ENCODE results near the gene SETD7.

Gene SETD7

GRCh38 chr4:139547979-139548378, 8.0 kb downstream of the SETD7 start:
- DNase-seq, result no peak

- DNase-seq, result no peak
These were observed 15.4 kb downstream of the SETD7 start for GRCh38 chr4:139540632-139541031.

GRCh38 chr4:139540161-139540560, 15.9 kb downstream of the SETD7 start:
- no peak for DNase-seq

DNA sequence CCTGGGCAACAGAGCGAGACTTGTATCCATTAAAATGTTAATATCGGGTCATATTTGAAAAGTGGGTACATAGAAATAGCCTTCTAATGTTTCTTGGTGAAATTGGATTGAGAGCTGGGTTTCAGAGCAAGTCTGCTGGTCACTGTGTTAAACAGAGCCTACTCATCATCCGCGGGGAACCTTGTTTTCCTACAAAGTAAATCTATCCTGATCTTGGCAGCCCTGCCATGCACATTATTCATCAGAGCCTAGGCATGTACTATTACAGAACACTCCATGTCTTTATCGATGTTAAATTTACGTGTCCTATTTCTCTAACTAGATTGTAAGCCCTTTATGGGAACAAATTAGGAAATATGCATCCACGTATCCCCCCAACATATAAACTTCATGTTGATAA, 18.7 kb downstream of the SETD7 start:
- no peak for DNase-seq

DNA sequence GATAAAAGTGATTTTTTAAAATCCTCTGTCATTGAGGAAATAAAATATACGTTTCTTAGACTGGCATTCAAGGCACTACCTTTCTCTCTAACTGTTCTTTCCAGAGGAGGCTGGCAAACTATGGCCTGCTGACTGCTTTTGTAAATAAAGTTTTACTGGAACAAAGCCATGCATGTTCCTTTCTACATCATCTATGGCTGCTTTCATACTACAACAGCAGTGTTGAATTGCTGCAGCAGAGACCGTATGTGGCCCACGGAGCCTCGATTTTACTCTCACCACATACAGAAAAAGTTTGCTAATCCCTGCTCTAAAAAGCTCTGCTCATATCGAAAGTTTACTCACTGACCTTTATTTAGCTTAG, 20.2 kb downstream of the SETD7 start:
- DNase-seq, result no peak

GRCh38 chr4:139535228-139535870, 20.7 kb downstream of the SETD7 start:
- no peak for DNase-seq

GRCh38 chr4:139534287-139534950, 21.6 kb downstream of the SETD7 start:
- DNase-seq, result no peak

GRCh38 chr4:139533511-139533910, 22.5 kb downstream of the SETD7 start:
- no peak for DNase-seq

DNA sequence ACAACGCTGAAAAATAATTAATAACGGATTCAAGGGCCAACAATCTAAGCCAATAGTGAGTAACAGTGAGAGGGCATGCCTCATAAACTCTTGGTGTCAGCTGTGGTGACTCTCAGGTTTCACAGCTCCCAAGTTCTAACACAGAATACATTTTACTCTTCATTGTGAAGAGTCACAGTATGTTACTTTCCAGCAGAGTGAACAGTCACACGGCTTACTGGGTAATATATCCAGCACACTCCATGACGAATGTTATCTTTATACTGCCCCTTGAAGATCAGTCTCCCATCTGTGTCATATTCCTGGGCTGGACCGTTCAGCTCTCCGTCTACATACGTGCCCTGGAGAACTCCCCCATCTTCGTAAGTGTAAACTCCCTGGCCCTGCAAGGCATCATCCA, 23.1 kb downstream of the SETD7 start:
- no peak for DNase-seq

DNA sequence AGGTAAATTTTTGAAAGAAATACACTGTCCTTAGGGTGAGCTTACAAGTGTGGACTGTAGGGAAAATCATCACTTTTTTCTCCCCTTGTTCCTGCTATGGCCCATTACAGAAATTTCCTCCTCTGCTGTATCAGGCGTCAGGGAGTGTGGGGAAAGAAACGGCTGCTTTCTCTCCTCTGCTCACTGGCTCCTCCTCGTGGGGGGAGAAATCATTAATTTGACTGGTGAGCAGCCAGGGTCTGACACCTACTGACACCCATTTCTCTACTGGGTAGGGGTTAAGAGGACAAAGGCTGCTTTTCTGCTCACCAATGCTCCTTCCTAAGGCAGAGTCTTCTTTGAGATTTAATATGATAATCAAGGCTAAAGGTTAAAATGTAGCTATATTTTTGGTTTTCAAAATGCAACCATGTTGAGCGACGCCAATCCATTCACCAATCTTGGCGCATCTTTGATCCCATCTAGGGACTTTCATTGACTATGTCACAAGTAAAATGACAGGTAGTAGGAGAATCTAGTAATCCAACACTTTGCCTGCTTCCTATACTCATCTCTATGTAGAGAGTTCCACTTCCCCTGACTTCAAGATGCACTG, 25.1 kb downstream of the SETD7 start:
- no peak for DNase-seq

GRCh38 chr4:139528377-139529005, 27.5 kb downstream of the SETD7 start:
- DNase-seq, result no peak

DNA sequence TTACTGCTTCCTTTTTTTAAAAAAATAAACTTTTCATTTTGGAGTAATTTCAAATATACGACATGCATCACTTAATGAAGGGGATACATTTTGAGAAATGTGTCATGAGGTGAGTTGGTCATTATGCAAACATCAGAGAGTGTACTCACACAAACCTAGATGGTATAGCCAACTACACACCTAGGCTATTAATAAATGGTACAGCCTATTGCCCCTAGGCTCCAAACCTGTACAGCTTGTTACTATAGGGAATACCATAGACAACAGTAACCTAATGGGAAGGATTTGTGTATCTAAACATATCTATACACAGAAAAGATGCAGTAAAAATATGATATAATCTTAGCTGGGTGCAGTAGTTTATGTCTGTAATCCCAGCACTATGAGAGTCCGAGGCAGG, 29.1 kb downstream of the SETD7 start:
- DNase-seq, result no peak

- no peak for DNase-seq
These were observed 30.6 kb downstream of the SETD7 start for GRCh38 chr4:139525414-139525813.

GRCh38 chr4:139524062-139524631, 31.9 kb downstream of the SETD7 start:
- DNase-seq, result no peak

DNA sequence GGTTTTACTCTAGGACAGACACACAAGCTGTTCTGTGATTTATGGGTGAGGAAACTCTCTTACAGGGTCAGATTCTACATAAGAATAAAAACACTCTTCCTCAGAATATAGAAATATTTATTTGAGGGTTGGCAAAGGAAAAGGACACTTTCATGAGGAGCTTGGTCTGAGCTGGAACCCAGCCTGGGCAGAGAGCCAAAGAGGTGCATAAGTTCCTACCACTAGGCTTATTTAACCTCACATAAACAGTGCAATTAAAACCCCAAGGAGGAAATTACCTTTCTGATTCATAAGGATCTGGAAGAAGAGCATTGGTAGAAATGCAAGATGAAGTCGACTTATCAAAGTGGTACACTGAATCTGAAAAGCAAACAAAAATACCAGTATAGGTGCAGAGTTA, 32.9 kb downstream of the SETD7 start:
- DNase-seq, result no peak

- no peak for DNase-seq
These were observed 33.6 kb downstream of the SETD7 start for GRCh38 chr4:139522457-139522856.

DNA sequence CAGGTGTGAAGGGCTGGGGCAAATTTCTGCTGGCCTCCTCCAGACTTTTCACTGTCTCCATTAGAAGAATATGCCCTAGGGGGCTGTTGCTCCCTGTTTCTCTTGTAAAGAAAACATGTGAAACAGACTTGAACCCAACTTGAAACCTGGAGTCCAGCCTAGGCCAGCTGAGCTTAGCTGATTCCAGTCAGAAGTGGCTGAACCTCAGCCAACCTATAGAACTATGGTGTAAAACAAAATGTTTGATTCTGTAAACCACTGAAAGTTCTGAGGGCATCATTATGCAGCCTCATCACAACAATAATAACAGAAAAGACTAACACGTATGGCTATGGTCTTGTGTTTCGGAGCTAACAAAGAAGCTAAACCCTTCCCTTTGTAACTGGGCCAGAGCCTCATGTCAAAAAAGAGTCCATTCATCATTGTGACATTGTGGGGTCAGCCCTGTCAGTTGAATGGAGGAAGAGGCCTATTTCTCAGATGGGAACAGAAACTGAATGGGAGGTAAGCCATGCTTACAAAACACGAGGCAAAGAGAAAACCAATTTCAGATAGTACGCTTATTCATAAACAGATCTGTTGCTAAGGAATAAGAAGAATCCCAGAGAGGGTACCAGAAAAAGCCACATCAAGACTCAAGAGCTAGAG, 34.1 kb downstream of the SETD7 start:
- no peak for DNase-seq

- no peak for DNase-seq
These were observed 40.5 kb downstream of the SETD7 start for GRCh38 chr4:139515531-139515958.

DNA sequence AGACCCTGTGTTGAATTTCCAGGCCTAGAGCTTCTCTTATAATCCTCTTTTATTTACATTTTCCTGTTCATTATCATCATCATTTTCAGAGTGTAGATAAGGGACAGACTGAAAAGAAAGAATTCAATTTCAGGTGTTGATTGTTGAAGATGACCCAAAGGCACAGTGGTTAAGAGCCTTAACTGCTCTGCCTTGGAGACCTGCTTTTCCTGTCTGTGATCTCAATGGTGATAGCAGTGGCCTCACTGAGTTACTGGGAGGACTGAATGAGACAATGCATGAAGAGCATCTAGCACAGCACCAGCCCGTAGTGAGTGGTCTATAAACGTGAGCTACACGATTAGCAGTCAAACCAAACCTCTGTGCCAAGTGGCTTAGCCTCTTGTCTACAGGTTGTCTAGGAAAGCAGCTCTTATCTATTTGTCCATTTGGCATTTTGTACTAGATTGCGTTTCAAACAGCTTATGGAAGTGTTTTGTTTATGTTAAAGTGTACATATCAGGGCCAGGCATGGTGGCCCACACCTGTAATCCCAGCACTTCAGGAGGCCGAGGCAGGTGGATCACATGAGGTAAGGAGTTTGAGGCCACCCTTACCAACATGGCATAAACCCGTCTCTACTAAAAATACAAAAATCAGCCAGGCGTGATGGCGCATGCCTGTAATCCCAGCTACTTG, 41.5 kb downstream of the SETD7 start:
- no peak for DNase-seq

DNA sequence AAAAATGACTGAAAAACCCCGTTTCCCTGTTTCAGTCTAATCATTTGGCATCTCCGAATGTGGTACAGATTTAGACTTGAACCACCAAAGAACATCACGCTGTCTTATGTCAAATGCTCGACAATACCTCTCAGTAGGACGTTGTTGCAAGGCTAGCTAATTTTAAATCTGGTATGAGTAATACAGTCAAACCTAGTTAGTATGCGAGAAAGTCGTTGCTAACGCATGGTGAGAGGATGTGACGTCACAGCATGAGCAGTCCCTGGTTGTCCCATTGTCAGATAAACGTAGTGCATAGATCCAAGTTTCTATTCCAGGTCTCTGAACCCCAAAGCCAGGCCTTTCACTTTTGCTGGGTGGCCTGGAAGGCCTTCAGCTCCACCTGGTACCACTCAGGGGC, 44.7 kb downstream of the SETD7 start:
- DNase-seq, result no peak

- DNase-seq, result no peak
These were observed 46.1 kb downstream of the SETD7 start for GRCh38 chr4:139509727-139510410.
